22Rv1 (cell line): Measurements from ENCODE around the gene PPP4R3B.

Experiments used
- H3K27ac ChIP-seq: fragments of 450-650 bp; 2 replicates; pipeline ENCODE4 v1.5.1; 2017
- CTCF ChIP-seq: fragments of 450-650 bp; IDR thresholded peaks from 2 replicates; pipeline ENCODE4 v1.5.1; 2017; ENCODE audit warnings: mild to moderate bottlenecking
- ZFX ChIP-seq: fragments of 450-650 bp; IDR thresholded peaks from 2 replicates; pipeline ENCODE4 v1.6.1; 2017; ENCODE audit warnings: antibody characterized with exemption, borderline replicate concordance

The PPP4R3B gene

GRCh38 chr2:55547001-55547400 is 70.4 kb downstream of the PPP4R3B start:
- no peak for TF ChIP-seq ZFX
- no peak for TF ChIP-seq CTCF
- H3K27ac ChIP-seq: no peak overlapping the region

GRCh38 chr2:55530539-55531081 is 86.8 kb downstream of the PPP4R3B start:
- TF ChIP-seq CTCF (no peak), ZFX (no peak)
- no peak overlapping the region for H3K27ac ChIP-seq

DNA sequence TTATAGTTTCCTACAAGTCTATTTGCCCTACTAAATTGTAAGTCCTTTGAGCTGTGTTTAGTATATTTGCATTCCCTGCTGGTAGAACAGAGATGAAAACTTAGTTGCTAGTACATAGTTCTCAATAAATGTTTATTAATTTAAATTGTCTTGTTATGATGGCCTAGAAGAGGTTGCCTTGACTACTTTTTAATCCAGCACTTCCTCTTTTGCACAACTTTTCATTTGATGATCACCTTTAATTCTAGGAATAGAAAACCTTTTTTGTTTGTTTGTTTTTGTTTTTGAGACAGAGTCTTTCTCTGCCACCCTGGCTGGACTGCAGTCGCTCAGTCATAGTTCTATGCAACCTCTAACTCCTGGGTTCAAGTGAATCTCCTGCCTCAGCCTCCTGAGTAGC is 91.2 kb downstream of the PPP4R3B start:
- no peak overlapping the region for H3K27ac ChIP-seq
- no peak for TF ChIP-seq ZFX
- no peak for TF ChIP-seq CTCF

DNA sequence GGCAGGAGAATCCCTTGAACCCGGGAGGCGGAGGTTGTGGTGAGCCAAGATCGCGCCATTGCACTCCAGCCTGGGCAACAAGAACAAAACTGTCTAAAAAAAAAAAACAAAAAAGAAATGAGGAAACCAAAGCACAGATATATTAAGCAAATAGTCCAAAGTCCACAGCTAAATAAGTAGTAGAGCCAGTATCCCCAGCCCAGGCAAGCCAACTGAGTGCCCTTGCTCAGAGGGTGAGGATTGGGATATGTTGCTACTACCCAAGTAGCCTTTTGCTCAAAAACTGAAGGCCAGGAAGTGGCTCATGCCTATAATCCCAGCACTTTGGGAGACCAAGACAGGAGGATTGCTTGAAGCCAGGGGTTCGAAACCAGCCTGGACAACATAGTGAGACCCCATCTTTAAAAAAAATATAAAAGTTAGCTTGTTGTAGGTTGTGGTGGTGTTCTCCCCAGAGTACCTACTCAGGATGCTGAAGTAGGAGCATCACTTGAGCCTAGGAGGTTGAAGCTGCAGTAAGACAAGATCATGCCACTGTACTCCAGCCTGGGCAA is 92.5 kb downstream of the PPP4R3B start:
- TF ChIP-seq ZFX (no peak), CTCF (no peak)
- peak overlapping the region; percentile 19; the same call in 1 of the 2 replicates for H3K27ac ChIP-seq

- peak overlapping the region; percentile 78 for H3K27ac ChIP-seq
- no peak for TF ChIP-seq CTCF
- TF ChIP-seq ZFX: no peak
Measured at GRCh38 chr2:55519938-55520885, 97.2 kb downstream of the PPP4R3B start.

GRCh38 chr2:55518841-55519165 is 98.6 kb downstream of the PPP4R3B start:
- TF ChIP-seq CTCF (no peak), ZFX (no peak)
- peak overlapping the region; percentile 78 for H3K27ac ChIP-seq

DNA sequence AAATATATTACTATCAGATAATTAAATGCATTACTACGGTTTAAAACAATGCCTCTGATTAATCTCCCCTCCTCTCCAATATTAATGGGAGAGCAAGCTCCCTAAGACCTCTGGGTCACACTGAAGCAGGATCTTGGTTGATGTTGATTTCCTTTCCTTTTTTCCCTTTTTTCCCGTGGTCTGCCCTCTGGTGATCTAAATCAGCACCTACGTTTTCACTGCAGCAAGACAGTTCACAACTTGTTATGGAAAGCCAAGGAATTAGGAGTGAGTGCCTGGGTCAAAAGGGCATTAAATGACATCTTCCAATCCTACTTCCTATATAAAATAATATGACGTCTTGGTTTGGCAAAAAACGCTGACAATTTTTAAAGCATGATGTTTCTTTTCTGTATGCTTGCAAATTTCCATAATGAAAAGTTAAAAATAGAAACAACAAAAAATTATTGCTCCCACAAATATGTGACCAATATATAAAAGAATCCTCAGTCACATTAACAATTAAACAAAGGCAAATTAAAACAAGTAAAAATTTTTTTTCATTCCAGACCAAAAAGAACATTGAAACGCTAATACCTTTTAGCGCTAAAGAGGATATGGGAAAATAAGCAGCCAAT is 105.8 kb downstream of the PPP4R3B start:
- no peak overlapping the region for H3K27ac ChIP-seq
- no peak for TF ChIP-seq ZFX
- TF ChIP-seq CTCF: peak; percentile 58
